NCI-H69 (cell line): ENCODE measurements around the gene EML2.
"Not testable (repeated sequence)": the region's sequence is repeated elsewhere in the genome, so short reads cannot be mapped to it uniquely, and the experiment has no call there.

Source experiments
- DNase-seq: peaks from one replicate; lab custom pipeline; 2025; lab: John Stamatoyannopoulos, UW

The EML2 gene

GRCh38 chr19:45646345-45646698 lies 7.1 kb upstream of the EML2 start:
- no peak for DNase-seq

- DNase-seq = peak; percentile 96
These were observed 6.6 kb upstream of the EML2 start for GRCh38 chr19:45645631-45646344.

- no peak for DNase-seq
These were observed 6.0 kb upstream of the EML2 start for GRCh38 chr19:45645068-45645630.

- peak; percentile 70 for DNase-seq
These were observed 5.0 kb upstream of the EML2 start for GRCh38 chr19:45643927-45644771.

- DNase-seq = peak; percentile 86
These were observed 4.1 kb upstream of the EML2 start for GRCh38 chr19:45643024-45643926.

GRCh38 chr19:45641274-45642105 lies 2.3 kb upstream of the EML2 start:
- DNase-seq = peak; percentile 95

GRCh38 chr19:45640849-45641273 lies 1.7 kb upstream of the EML2 start:
- no peak for DNase-seq

- DNase-seq = no peak
These were observed 1.1 kb downstream of the EML2 start for GRCh38 chr19:45637890-45638667.

- no peak for DNase-seq
These were observed 2.3 kb downstream of the EML2 start for GRCh38 chr19:45636902-45637301.

- DNase-seq = no peak
These were observed 2.9 kb downstream of the EML2 start for GRCh38 chr19:45636275-45636674.

- DNase-seq = peak; percentile 90
These were observed 6.6 kb downstream of the EML2 start for GRCh38 chr19:45632468-45633196.

- peak; percentile 27 for DNase-seq
These were observed 8.7 kb downstream of the EML2 start for GRCh38 chr19:45630463-45630862.

- DNase-seq = no peak
These were observed 9.5 kb downstream of the EML2 start for GRCh38 chr19:45629704-45630103.

- not testable (repeated sequence) for DNase-seq
These were observed 11.0 kb downstream of the EML2 start for GRCh38 chr19:45628219-45628618.

- no peak for DNase-seq
These were observed 15.2 kb downstream of the EML2 start for GRCh38 chr19:45623984-45624383.

- no peak for DNase-seq
These were observed 17.2 kb downstream of the EML2 start for GRCh38 chr19:45621976-45622503.

- DNase-seq = no peak
These were observed 17.8 kb downstream of the EML2 start for GRCh38 chr19:45621389-45621788.

GRCh38 chr19:45616704-45617017 lies 22.5 kb downstream of the EML2 start:
- DNase-seq = no peak
